Cardiac muscle cell (in vitro differentiated cells and primary cell): Measurements from ENCODE around the gene CACNB3. TPM values are rescaled to one million over a fixed set of nuclear protein-coding genes. Genes with fewer than 3 reads are reported as not detected.

Experiments used
- DNase-seq, 2 donors: peaks; one replicate each; pipeline versions ENCODE4 v3.0.0 to v3.0.0-alpha.2; 2010 to 2017; ENCODE audit warnings: low read depth in 1 of 2, low spot score in 1 of 2
- H3K27ac ChIP-seq: fragments of 200-600 bp; sonication (generic); 2 replicates; pipeline ENCODE4 v1.5.1; 2016
- H3K27me3 ChIP-seq: fragments of 200-600 bp; sonication (generic); 2 replicates; pipeline ENCODE4 v1.6.0; 2016; ENCODE audit warnings: control low read depth
- H3K36me3 ChIP-seq: fragments of 200-600 bp; sonication (generic); 2 replicates; pipeline ENCODE4 v1.5.1; 2016; ENCODE audit warnings: control low read depth
- H3K4me1 ChIP-seq: fragments of 200-600 bp; sonication (generic); 2 replicates; pipeline ENCODE4 v1.8.1; 2017; ENCODE audit warnings: low read depth, mild to moderate bottlenecking, mixed run types
- H3K4me3 ChIP-seq: fragments of 200-600 bp; sonication (generic); 2 replicates; pipeline ENCODE4 v1.5.1; 2016; ENCODE audit warnings: mild to moderate bottlenecking
- H3K9me3 ChIP-seq: fragments of 200-600 bp; sonication (generic); 2 replicates; pipeline ENCODE4 v1.5.1; 2017; ENCODE audit warnings: low read depth, mild to moderate bottlenecking, control low read depth
- CTCF ChIP-seq: IDR thresholded peaks from 2 replicates; pipeline ENCODE4 v1.5.1; 2012; ENCODE audit warnings: low read depth, mild to moderate bottlenecking, low read length
- polyA plus RNA-seq: library from polyadenylated mRNA; unstranded; fragments of >200 nt; fragmentation: Nextera tagmentation; extraction: Ambion mirVana; gene quantifications from 2 replicates; pipeline ENCODE4 v1.2.1, GENCODE V29; 2016
- total RNA-seq: library from RNA; depleted of rRNA; stranded (reverse); fragments of >200 nt; gene quantifications from 2 replicates; pipeline ENCODE4 v1.2.3, GENCODE V29; 2016

Gene CACNB3
- total and polyA plus RNA-seq, 2 experiments from 2014 or later = 20.0 to 21.9 TPM

GRCh38 chr12:48823281-48823680, 5.0 kb downstream of the CACNB3 start:
- Histone ChIP-seq H3K4me3 (no peak overlapping the region), H3K9me3 (no peaks in the 10 kb centered on the region), H3K27me3 (no peaks in the 10 kb centered on the region), H3K27ac (no peak overlapping the region), H3K36me3 (peaks cover 4% of the 10 kb centered on the region), H3K4me1 (no peaks in the 10 kb centered on the region)
- TF ChIP-seq CTCF = no peak
- DNase-seq = no peak

GRCh38 chr12:48824112-48824511, 5.8 kb downstream of the CACNB3 start:
- H3K9me3 ChIP-seq = no peaks in the 10 kb centered on the region
- no peak overlapping the region for H3K27ac ChIP-seq
- H3K4me3 ChIP-seq = no peak overlapping the region
- TF ChIP-seq CTCF = no peak
- H3K27me3 ChIP-seq = no peaks in the 10 kb centered on the region
- no peak for DNase-seq
- H3K36me3 ChIP-seq = peaks cover 4% of the 10 kb centered on the region
- H3K4me1 ChIP-seq = no peaks in the 10 kb centered on the region

GRCh38 chr12:48824905-48825304, 6.6 kb downstream of the CACNB3 start:
- DNase-seq = no peak
- Histone ChIP-seq H3K4me3 (no peak overlapping the region), H3K4me1 (no peaks in the 10 kb centered on the region), H3K36me3 (peaks cover 8% of the 10 kb centered on the region), H3K9me3 (no peaks in the 10 kb centered on the region), H3K27me3 (no peaks in the 10 kb centered on the region), H3K27ac (no peak overlapping the region)
- TF ChIP-seq CTCF = no peak

- H3K27me3 ChIP-seq = no peaks in the 10 kb centered on the region
- no peak overlapping the region for H3K4me3 ChIP-seq
- H3K36me3 ChIP-seq = peaks cover 20% of the 10 kb centered on the region
- no peaks in the 10 kb centered on the region for H3K9me3 ChIP-seq
- DNase-seq = no peak
- no peaks in the 10 kb centered on the region for H3K4me1 ChIP-seq
- no peak overlapping the region for H3K27ac ChIP-seq
- TF ChIP-seq CTCF = no peak
Measured at GRCh38 chr12:48826209-48826855, 8.0 kb downstream of the CACNB3 start.

GRCh38 chr12:48827026-48827425, 8.7 kb downstream of the CACNB3 start:
- peaks cover 26% of the 10 kb centered on the region for H3K36me3 ChIP-seq
- H3K4me3 ChIP-seq = no peak overlapping the region
- H3K27ac ChIP-seq = no peak overlapping the region
- H3K4me1 ChIP-seq = no peaks in the 10 kb centered on the region
- TF ChIP-seq CTCF = no peak
- H3K9me3 ChIP-seq = no peaks in the 10 kb centered on the region
- no peak for DNase-seq
- no peaks in the 10 kb centered on the region for H3K27me3 ChIP-seq
